Measurements from ENCODE around the gene C10orf90.

The C10orf90 gene

GRCh38 chr10:126689461-126689994 is 19.0 kb upstream of the C10orf90 start:
- no peak overlapping the region for H3K27ac ChIP-seq (replicated peaks)
- H3K27me3 ChIP-seq (ENCODE audit: insufficient read depth, poor library complexity, severe bottlenecking), result no peaks in the 10 kb centered on the region
- TF ChIP-seq CTCF (IDR thresholded peaks at IDR 0.05; ENCODE audit: insufficient read depth, low read length), result no peak
- no peak for TF ChIP-seq REST (IDR thresholded peaks at IDR 0.05; ENCODE audit: insufficient replicate concordance, low read depth)
- no peak for TF ChIP-seq POLR2AphosphoS5 (IDR thresholded peaks at IDR 0.05; ENCODE audit: low read depth)
- TF ChIP-seq SPI1 (IDR thresholded peaks at IDR 0.05; ENCODE audit: borderline replicate concordance, low read depth), result no peak
- no peak for TF ChIP-seq GABPA (IDR thresholded peaks at IDR 0.05; ENCODE audit: low read depth)
- DNase-seq (ENCODE audit: low read depth in 1 of 2, low spot score in 1 of 2), result no peak
- no peak overlapping the region for H3K4me3 ChIP-seq (replicated peaks; ENCODE audit: insufficient read depth, low read length)

GRCh38 chr10:126687121-126687606 is 16.7 kb upstream of the C10orf90 start:
- DNase-seq (ENCODE audit: low read depth in 1 of 2, low spot score in 1 of 2), result no peak
- no peaks in the 10 kb centered on the region for H3K27me3 ChIP-seq (ENCODE audit: insufficient read depth, poor library complexity, severe bottlenecking)
- no peak overlapping the region for H3K4me3 ChIP-seq (replicated peaks; ENCODE audit: insufficient read depth, low read length)
- H3K27ac ChIP-seq (replicated peaks), result no peak overlapping the region
- TF ChIP-seq SPI1 (IDR thresholded peaks at IDR 0.05; ENCODE audit: borderline replicate concordance, low read depth) (no peak), GABPA (IDR thresholded peaks at IDR 0.05; ENCODE audit: low read depth) (no peak), POLR2AphosphoS5 (IDR thresholded peaks at IDR 0.05; ENCODE audit: low read depth) (no peak), CTCF (IDR thresholded peaks at IDR 0.05; ENCODE audit: insufficient read depth, low read length) (no peak), REST (IDR thresholded peaks at IDR 0.05; ENCODE audit: insufficient replicate concordance, low read depth) (no peak)

GRCh38 chr10:126686719-126687118 is 16.2 kb upstream of the C10orf90 start:
- Histone ChIP-seq H3K4me3 (replicated peaks; ENCODE audit: insufficient read depth, low read length) (no peak overlapping the region), H3K27me3 (ENCODE audit: insufficient read depth, poor library complexity, severe bottlenecking) (no peaks in the 10 kb centered on the region), H3K27ac (replicated peaks) (no peak overlapping the region)
- DNase-seq (ENCODE audit: low read depth in 1 of 2, low spot score in 1 of 2), result no peak
- no peak for TF ChIP-seq GABPA (IDR thresholded peaks at IDR 0.05; ENCODE audit: low read depth)
- no peak for TF ChIP-seq REST (IDR thresholded peaks at IDR 0.05; ENCODE audit: insufficient replicate concordance, low read depth)
- no peak for TF ChIP-seq SPI1 (IDR thresholded peaks at IDR 0.05; ENCODE audit: borderline replicate concordance, low read depth)
- TF ChIP-seq POLR2AphosphoS5 (IDR thresholded peaks at IDR 0.05; ENCODE audit: low read depth), result no peak
- no peak for TF ChIP-seq CTCF (IDR thresholded peaks at IDR 0.05; ENCODE audit: insufficient read depth, low read length)

All from HL-60 (cell line).